Tibial artery (tissue), 4 donors: ENCODE measurements around the gene HDLBP.

Experiments
- DNase-seq, 2 donors: peaks; one replicate each; pipeline ENCODE4 v3.0.0-alpha.2; 2019
- H3K27ac ChIP-seq, 2 donors: fragments of 200-600 bp; sonication (generic) in 1 of 2; 1 replicate in 1 of 2; 2 replicates in 1 of 2; pipeline ENCODE4 v1.5.1; 2018 to 2019; ENCODE audit warnings: mild to moderate bottlenecking in 1 of 2
- H3K27me3 ChIP-seq, 2 donors: fragments of 200-600 bp; sonication (generic) in 1 of 2; one replicate each; pipeline versions ENCODE4 v1.5.1 to v1.6.0; 2016 to 2019
- H3K36me3 ChIP-seq, 3 donors: fragments of 200-600 bp; sonication (generic) in 2 of 3; one replicate each; pipeline ENCODE4 v1.5.1; 2016 to 2019; ENCODE audit warnings: mild to moderate bottlenecking in 2 of 3
- H3K4me1 ChIP-seq, 4 donors: fragments of 200-600 bp; sonication (generic) in 2 of 4; 1 replicate in 3 of 4; 2 replicates in 1 of 4; pipeline ENCODE4 v1.5.1; 2016 to 2019
- H3K4me3 ChIP-seq, 2 donors: fragments of 200-600 bp; sonication (generic) in 1 of 2; 1 replicate in 1 of 2; 2 replicates in 1 of 2; pipeline ENCODE4 v1.5.1; 2018 to 2019; ENCODE audit warnings: mild to moderate bottlenecking in 2 of 2
- H3K9me3 ChIP-seq, 3 donors: fragments of 200-600 bp; sonication (generic) in 1 of 3; one replicate each; pipeline ENCODE4 v1.5.1; 2016 to 2019
- CTCF ChIP-seq, 2 experiments: fragments of 200-600 bp in 1 of 2; fragments of 450-650 bp in 1 of 2; IDR thresholded peaks; one replicate each; pipeline ENCODE4 v1.5.1; 2017 to 2019; ENCODE audit warnings: antibody characterized with exemption in 2 of 2, mild to moderate bottlenecking in 1 of 2, moderate library complexity in 1 of 2
- intact Hi-C: fragments of 100-400 bp; cut with DNase I; formaldehyde crosslinking; loops from one replicate; pipeline ENCODE4 v1.15.0; 2023; ENCODE audit warnings: low total_unique reads

HDLBP gene

DNA sequence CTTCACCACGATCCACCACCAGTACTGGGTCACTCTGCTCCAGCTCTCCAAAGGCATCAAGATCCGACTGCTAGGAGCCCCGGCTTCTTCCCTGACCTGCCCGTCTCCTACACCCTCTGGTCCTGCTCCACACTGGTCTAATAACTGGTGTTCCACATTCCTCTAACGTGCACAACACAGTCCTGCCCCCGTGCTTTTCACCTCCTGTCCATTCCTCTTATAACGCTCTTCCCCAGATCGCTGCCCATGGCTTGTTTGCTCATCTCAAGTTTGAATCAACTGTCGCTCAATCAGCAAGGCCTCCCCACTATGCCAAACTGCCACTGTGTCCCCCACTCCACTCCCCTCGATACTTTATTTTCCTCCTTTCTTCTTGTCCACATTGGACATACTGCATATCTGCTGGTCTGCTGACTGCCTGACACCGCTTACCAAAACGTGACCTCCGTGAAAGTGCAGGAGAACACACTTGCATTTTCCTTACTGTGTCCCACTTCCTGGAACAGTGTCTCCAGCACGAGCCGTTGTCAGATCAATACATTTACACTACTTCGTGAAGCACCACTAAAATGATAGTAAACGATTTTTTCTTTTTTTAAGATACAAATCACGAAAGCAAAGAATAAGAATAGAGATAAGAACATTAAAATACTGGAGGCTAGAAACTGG is 6.5 kb downstream of the HDLBP start:
- Histone ChIP-seq H3K27me3 (no peaks in the 10 kb centered on the region), H3K36me3 (no peaks in the 10 kb centered on the region), H3K4me3 (no peak overlapping the region), H3K4me1 (peaks cover 0 to 35% (median 24%) of the 10 kb centered on the region in 4 donors), H3K9me3 (no peaks in the 10 kb centered on the region), H3K27ac (no peak overlapping the region)
- TF ChIP-seq CTCF (IDR thresholded peaks at IDR 0.05) = no peak
- intact Hi-C loops = no loop called here
- no peak for DNase-seq

GRCh38 chr2:241308267-241308666 is 7.2 kb downstream of the HDLBP start:
- H3K27me3 ChIP-seq = no peaks in the 10 kb centered on the region
- H3K4me1 ChIP-seq = peaks cover 0 to 35% (median 20%) of the 10 kb centered on the region in 4 donors
- TF ChIP-seq CTCF (IDR thresholded peaks at IDR 0.05) = no peak

DNA sequence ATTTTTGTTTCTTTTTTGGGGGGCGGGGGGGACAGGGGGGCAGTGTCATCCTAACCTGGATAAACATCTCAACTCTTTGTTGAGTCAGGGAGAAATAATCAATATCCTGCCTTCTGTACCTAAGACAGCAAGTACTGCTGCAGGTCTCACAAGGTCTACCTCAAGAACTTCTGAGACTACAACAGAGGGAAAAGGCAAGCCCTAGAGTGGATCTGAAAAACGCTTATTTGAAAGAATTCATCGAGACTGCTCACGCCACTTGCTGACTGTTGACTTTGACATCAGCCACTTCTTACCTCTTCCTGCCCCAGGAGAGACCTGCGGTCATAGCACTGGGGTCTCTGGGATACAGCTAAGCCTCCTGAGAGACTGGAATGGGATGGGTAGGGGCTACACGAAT is 8.4 kb downstream of the HDLBP start:
- Histone ChIP-seq H3K4me3 (no peak overlapping the region), H3K9me3 (no peaks in the 10 kb centered on the region), H3K36me3 (no peaks in the 10 kb centered on the region), H3K4me1 (peaks cover 0 to 32% (median 22%) of the 10 kb centered on the region in 4 donors), H3K27me3 (no peaks in the 10 kb centered on the region), H3K27ac (no peak overlapping the region)
- no peak for DNase-seq
- TF ChIP-seq CTCF (IDR thresholded peaks at IDR 0.05) = no peak
- intact Hi-C loops = no loop called here

More at GRCh38 chr2:241308267-241308666, 7.2 kb downstream of the HDLBP start:
- intact Hi-C loops = no loop called here
- H3K9me3 ChIP-seq = no peaks in the 10 kb centered on the region
- no peak for DNase-seq
- no peak overlapping the region for H3K27ac ChIP-seq
- H3K4me3 ChIP-seq = no peak overlapping the region
- H3K36me3 ChIP-seq = no peaks in the 10 kb centered on the region

DNA sequence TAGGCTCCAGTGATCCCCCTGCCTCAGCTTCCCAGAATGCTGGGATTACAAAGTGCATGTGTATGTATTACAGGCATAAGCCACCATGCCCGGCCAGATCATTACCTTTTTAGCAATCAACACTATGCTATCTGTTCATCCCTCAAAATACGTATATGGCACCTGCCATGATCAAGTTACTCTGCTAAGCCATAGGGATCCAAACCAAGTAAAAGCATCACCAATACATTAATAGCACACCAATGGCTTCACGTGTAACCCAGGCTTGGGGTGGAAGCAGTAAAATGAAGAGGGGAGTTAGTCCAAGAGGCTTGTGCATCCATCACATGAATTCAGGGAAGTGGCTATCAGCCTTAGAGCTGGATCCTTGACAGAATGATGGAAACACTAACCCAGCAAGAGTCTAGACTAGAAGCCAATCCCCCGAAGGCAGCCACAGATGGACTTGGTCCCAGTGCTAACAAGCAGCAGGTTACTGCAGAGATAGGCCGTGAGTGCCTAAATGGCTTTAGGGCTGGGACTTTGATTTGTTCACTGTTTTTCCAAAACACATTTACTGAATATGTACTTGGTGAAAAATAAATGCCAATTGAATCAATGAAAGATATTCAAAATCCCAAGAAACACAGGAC is 11.3 kb downstream of the HDLBP start:
- H3K4me1 ChIP-seq = peaks cover 0 to 28% (median 16%) of the 10 kb centered on the region in 4 donors
- H3K9me3 ChIP-seq = no peaks in the 10 kb centered on the region
- H3K36me3 ChIP-seq = no peaks in the 10 kb centered on the region
- no peak overlapping the region for H3K27ac ChIP-seq
- no peak overlapping the region for H3K4me3 ChIP-seq
- H3K27me3 ChIP-seq = no peaks in the 10 kb centered on the region
- intact Hi-C loops = no loop called here
- no peak for DNase-seq
- no peak for TF ChIP-seq CTCF (IDR thresholded peaks at IDR 0.05)

GRCh38 chr2:241302759-241303651 is 12.5 kb downstream of the HDLBP start:
- TF ChIP-seq CTCF (IDR thresholded peaks at IDR 0.05) = no peak
- H3K27me3 ChIP-seq = no peaks in the 10 kb centered on the region
- no peak overlapping the region for H3K4me3 ChIP-seq
- H3K27ac ChIP-seq = no peak overlapping the region
- intact Hi-C loops = no loop called here
- no peaks in the 10 kb centered on the region for H3K9me3 ChIP-seq
- H3K4me1 ChIP-seq = peaks cover 0 to 20% (median 8%) of the 10 kb centered on the region in 4 donors
- DNase-seq = no peak
- no peaks in the 10 kb centered on the region for H3K36me3 ChIP-seq
